Endometrial microvascular endothelial cells (primary cell): ENCODE results near the gene SCUBE2. TPM values are rescaled to one million over a fixed set of nuclear protein-coding genes. Genes with fewer than 3 reads are reported as not detected.

ENCODE experiments used
- in situ Hi-C: cut with HindIII; loops from 2 replicates; pipeline ENCODE4 v1.10.0; 2017; ENCODE audit warnings: low sequenced_read_pairs, low pct_unique_long_range_greater_than_20kb; ENCODE audit errors: inconsistent ontology term
- total RNA-seq: library from RNA; depleted of rRNA; stranded (reverse); fragments of >200 nt; gene quantifications from one replicate; pipeline ENCODE4 v1.2.3, GENCODE V29; 2015; ENCODE audit errors: inconsistent ontology term

The SCUBE2 gene
- total RNA-seq, 1 donor from 2014 or later: not detected

DNA sequence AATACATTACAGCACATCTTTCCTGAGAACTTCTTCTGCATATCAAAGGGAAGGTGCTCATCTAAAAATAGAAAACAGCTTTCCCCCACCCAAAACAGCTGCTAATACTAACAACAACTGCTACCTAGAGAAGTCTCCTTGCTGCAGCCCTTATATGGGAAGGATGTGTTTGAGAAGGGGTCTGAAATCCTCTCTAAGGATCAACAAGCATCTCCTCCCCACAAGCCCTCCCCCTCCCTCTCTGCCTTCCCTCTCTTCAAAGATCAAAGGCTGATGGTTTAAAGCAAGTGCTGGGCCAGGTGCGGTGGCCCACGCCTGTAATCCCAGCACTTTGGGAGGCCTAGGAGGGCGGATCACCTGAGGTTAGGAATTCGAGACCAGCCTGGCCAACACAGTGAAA lies 33.5 kb downstream of the SCUBE2 start:
- in situ Hi-C loops: no loop called here

DNA sequence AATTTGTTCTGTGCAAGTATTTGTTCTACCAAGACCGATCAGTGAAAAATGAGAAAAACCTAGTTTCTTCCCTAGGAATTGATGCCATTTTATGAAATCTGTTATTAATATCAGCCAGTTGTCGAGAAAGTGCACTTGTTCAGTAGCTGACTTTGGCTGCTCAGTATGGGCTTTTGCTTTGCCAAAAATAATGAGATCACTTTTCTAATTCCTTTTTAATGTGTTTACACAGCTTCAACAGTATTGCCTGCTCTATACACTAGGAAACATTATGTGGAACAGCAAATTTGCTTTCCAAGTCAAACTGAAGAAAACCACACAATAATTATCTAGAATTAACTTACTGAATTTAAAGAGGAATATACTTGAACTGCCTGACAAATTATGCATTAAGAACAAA lies 34.4 kb downstream of the SCUBE2 start:
- in situ Hi-C loops: no loop called here

DNA sequence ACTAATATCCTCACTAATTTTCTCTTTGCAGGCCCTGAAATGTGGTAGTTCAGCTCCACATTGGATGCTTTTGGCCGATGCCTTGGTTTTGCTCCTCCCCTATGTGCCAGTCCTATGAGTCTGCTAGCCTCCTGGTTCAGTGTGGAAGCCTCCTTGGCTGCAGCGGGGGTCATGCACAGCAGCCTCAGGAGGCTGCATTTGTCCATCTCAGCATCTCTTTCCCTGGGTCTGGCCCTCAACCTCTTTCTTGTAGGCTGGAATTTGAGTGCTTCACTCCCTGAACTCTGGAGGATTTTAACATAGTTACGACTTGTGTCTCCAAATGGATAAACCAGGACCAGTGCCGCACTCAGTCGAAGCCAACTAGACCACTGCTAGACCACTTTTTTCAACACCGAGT lies 34.9 kb downstream of the SCUBE2 start:
- in situ Hi-C loops: no loop called here

DNA sequence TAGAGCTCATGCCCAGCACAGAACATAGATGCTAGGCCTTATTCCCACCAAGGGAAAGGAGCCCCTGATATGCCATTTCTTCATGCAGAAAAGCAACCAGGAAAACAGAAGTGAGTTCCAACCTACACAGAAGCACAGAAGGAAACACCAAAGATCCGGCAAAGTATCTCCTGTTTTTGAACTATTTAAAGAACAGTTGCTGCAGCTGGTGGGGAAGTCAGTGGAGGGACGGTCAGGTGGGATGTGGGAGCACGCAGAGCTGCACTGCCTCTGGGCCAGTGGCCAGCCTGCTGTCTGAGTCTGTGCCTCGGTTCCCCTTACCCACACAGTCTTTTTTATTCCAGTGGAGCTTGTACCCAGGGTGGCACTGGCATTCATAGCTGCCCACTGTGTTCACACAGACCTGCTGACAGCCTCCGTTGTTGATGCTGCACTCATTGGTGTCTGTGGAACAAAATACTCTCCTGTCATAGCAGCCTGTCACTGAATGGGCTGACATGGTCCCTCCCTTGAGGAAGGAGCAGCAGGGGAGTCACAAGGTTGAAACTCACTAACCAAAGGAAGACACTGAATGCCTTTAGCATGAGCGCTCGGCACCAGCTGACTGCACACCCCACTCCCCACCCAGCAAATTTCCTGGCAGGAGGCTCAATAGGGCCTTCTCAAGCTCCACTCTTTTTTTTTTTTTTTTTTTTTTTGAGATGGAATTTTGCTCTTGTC lies 37.9 kb downstream of the SCUBE2 start:
- in situ Hi-C loops: no loop called here

DNA sequence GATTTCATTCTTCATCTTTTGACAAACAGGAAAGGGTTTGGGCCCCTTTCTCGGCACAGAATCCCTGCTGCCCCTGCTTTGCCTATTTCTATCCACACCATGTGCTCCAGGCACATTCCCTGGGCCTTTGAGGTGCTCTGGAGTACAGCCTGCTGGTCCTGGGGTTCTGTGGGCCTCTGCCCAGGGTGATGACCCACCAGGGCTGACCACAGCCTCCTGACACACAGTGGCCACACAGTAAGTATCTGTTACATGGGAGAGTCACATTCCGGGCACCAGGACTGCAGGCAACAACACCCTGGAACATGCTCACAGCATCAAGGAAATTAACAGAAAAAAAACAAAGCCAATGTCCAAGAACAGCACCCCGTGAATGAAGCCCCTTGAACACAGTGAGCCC lies 39.1 kb downstream of the SCUBE2 start:
- in situ Hi-C loops: no loop called here

DNA sequence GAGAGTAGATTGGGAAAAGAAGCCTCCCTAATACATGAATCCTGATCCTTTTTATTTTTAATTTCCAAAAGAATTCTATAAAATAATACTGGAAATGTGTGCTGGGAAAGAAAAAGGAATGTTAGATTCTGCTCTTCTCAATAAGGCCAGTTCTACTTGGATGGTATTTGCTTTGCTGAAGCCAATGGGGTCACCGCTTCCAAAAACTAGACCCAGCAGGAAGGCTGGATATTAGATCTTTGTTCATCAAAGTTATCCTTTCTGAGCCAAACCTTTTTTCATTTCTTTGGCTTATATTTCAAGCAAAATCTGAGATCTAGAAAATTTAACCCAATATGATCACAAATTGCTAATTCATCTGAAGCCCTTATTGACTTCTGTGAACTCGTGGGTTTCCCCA lies 41.4 kb downstream of the SCUBE2 start:
- in situ Hi-C loops: no loop called here

DNA sequence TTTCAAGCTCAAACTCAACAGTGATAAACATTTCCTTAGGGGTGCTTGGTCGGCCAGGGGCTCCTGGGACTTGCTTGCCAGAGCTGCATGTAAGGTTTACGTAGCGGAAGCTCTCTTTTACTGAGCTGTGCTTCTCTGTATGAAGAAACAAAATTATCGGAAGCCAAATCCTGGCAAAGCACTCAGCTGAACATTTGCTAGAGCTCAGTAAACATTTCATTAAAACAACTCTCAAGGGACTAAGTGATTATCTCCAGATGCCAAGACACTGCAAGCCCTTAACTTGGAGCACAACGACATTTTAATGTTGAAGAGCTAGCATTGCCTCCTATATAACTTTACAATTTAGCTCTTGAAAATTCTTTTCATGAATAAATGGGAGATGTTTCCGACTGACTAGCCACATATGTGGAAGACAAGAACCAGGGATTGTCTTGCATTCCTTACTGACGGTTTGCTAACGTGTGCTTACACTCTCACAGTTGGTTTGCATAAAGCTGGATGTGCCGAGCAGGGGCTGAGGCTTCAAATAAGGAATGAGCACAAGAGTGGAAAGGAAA lies 43.4 kb downstream of the SCUBE2 start:
- in situ Hi-C loops: no loop called here

DNA sequence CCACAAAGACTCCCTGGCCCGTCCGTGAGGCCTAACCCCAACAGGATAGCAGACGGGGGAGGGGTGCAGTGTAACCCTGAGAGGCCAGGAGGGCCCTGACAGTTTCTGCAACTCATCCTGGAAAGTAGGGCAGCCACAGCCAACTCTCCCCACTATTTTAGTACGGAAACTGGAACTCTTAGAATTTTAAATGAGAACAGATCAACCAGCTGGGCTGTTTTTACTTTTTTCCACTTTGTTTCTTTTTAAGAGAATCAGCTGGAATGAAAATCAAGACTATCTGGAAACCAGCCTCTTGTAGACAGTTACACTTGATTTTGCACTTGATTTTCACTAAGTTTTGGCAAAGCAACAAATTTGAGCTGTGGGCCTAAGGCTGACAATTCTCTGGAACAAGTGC lies 44.9 kb downstream of the SCUBE2 start:
- in situ Hi-C loops: no loop called here

DNA sequence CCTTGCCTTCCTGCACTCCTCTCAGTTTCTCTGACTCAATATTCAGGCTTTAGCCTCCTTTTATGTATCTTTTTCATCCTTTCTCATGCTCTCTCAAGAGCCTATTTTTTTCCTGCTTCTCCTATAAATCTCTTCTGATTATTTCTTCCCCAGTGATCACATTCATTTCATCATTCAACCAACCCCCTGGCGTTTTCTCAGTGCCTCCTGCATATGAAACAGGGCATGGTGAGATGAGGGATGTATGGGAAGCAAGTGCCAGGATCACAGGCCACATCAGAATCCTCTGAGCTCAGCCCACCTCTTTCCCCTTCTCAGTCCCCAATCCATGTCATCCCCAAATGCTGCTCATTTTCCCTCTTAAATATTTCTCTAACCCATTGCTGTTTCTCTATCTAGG lies 48.9 kb downstream of the SCUBE2 start:
- in situ Hi-C loops: no loop called here

DNA sequence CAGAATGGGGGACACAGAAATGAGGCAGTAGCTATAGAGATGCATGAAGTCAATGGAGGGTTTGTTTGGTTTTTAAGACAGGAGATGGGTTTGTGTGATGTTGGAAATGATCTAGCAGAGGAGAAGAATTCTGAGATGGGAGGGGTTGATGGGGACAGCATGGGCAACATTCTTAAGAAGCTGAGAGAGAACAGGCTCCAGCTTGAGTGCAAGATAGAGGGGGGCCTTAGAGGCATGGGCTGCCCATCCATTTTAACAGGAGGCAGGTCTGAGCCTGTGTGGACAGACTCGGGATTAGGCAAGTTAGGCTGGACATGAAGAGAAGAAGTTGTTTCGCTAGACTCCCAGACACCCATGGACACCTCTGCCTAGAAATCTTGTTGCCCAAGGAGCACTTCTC lies 49.7 kb downstream of the SCUBE2 start:
- in situ Hi-C loops: no loop called here

DNA sequence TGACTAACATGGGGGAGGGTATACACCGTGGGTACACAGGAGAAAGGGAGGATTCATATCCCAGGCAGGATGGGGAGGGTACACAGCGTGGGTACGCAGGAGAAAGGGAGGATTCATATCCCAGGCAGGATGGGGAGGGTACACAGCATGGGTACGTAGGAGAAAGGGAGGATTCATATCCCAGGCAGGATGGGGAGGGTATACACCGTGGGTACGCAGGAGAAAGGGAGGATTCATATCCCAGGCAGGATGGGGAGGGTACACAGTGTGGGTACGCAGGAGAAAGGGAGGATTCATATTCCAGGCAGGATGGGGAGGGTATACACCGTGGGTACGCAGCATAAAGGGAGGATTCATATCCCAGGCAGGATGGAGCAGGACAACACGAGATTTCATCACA lies 51.0 kb downstream of the SCUBE2 start:
- in situ Hi-C loops: no loop called here

DNA sequence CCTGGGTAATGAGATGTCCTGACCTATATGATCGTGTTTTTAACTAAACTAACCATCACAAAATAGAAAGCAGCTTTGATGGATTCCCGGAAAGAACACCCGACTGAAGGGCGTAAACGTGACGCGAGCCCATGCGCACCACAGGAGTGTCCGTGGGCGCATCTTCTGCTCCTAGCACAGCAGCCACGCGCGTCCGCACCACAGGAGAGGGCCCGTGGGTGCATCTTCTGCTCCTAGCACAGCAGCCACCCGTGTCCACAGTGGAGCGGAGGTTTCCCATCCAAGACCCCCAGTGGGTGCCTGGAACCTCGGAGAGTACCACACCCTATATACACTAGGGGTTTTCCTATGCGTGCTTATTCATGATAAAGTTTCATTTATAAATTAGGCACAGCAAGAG lies 51.5 kb downstream of the SCUBE2 start:
- in situ Hi-C loops: no loop called here

DNA sequence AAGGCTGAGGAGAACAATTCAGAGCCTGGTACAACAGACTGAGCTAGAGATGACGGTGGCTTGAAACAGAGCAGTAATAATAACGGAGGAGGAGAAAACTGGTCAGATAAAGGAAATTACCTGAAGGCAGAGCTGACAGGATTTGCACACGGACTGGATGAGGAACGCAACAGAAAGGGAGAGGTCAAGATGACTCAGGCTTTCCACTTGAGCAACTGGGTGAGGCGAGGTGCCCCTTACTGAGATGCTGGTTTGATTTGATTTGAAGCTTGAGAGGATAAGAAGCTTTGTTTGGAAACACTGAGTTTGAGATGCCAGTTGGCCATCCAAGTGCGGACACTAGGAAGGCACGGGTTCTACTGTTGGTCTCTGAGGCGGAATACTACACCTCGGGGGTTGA lies 52.2 kb downstream of the SCUBE2 start:
- in situ Hi-C loops: no loop called here

DNA sequence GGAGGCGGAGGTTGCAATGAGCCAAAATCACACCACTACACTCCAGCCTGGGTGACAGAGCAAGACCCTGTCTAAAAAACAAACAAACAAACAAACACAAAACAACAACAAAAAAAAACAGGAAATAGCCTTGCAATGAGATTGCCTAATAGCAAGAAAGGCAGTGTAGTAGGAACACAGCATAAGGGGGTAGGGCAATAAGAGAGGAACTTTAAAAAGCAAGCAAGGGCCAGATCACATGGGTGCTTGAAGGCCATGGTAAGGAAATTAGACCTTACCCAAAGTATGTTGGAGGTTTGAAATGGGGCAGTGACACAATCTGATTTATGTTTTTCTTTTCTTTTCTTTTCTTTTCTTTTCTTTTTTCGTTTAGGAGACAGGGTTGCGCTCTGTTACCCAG lies 52.9 kb downstream of the SCUBE2 start:
- in situ Hi-C loops: no loop called here

DNA sequence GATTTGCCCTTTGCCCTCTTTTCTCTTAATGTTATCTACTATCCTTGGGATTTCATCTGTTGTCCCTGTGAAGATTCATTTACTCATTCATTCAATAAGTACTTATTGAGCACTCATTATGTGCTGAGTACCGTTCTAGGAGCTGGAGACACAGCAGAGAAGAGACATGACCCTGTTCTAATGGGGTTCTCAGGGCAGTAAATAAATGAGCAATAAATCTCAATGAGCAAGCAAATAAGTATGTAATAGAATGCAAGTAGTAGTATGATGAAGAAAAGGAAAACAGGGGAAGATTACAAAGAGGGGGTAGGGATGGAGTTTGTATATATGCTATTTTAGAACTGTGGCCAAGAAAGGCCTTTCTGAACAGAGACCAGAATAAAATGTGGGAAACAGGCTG lies 53.4 kb downstream of the SCUBE2 start:
- in situ Hi-C loops: no loop called here

DNA sequence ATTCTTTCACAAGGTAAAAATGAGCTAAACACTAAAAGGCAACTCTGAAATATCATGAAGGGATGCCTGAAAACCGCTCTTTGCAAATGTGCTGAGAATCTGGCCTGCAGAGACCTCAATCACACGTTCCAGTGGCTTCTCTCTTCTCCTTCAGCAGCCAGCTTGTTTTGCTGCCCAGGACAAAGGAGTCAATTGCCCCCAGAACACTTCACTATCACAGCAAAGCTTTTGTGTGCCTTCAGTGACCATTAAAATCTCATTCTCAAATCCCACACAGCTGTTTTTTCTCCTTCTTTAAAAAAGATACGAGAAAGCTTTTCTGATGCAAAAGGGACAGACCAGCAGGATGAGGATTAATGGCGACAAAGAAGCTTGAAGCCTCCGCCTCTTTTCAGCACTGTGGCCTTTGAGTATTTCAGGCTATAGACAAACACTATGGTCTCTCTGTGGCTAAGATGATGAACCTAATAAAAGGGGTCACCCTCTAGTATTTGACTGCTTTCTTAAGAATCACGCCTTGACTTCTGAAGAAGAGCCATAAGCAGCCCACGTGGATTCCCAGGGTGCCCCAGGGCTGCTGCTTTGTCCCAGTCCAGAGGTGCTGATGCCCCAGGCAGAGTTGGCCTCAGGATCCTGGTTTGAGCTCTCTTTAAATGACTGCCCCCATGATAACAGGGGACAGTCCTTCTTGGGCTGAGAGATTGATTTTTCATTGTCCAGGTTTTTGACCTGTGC lies 54.2 kb downstream of the SCUBE2 start:
- in situ Hi-C loops: no loop called here

DNA sequence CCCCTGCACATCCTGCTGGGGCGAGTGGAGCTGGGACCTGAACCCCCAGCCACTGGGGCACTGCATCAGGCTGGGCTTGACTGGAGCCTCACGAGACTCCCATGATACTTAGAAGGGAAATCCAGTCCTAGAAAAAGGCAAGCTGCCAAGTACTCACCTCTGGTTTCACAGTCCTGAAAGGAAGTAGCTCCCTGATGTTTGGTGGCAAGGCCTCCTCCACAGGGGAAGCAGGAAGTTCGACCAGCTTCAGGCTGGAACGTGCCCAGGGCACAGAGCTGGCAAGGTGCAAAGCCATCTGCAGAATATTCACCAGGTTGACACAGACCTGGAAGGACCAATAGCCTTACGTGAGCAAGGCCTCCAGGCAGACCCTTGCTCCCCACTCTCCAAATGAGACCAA lies 60.8 kb downstream of the SCUBE2 start:
- in situ Hi-C loops: no loop called here

DNA sequence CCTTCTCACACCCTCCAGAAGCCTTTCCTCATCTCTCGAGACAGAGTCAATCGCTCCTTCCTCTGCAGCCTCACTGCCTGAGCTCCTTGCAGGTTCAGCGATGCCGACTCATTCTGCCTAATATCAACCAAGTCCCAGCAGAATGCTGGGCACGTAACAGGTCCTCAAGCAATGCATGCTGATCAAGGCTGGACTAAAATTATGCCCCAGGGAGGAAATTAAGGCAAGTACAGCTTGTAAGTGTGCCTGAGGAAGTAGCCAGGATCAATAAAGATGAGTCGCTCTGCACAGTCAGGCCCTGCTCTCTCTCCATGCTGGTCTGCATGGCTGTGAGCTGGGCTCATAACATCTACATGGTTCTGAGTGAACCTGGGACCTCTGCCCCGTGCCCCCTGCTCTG lies 62.0 kb downstream of the SCUBE2 start:
- in situ Hi-C loops: no loop called here

DNA sequence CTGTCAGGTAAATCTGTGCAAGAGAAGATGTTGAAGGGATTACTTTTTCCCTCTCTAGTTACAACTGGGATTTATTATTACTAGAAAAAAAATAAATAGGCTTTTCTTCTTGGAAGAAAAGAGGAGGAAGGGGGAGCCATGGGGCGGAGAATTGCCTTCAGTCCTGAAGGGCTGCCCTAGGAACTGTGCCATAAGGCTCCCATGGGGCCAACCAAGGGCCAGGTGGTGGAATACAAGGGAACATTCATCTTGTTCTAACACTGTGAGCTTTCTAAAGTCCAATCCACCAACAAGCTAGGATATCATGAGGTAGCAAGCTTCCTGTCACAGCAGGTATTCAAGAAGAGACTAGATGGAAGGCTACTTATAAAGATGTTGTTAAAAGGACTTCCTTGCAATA lies 62.8 kb downstream of the SCUBE2 start:
- in situ Hi-C loops: no loop called here

DNA sequence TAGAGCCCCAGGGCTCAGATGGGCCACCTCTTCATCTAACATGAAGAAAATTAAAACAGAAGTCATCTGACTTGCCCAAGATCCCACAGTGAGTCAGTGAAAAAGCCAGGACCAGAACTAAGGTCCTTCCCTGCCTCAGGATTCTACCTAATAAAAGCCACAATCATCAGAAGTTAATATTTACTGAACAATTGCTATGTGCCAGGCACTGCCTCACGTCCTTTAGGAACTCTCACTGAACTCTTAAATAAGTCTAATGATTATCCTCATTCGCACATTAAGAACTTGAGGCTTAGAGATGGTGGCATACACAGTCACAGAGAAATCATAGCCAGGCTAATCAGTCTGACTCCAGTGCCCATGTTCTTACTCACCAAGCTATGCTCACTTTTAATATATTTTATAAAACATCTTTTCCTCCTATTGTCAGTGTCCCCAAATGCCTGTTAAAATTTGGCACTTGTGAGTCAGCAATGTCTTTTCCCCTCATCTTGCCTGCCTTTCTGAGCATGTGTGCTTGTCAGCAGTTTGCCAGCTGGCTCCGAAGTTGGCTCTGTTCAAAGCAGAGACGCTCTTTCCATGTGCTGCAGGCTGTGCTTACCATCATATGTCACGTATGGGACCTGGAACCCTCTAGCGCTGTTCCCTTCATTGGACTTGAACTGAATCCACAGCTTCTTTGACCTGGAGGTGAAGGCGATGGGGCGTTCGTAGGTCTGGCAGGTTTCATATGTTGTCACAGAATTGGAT lies 66.1 kb downstream of the SCUBE2 start:
- in situ Hi-C loops: no loop called here
